OCI-LY1 (cell line): ENCODE results near the gene GNAS.

Source experiments
- H2AFZ ChIP-seq: fragments of 200-600 bp; sonication (generic), shearing (Covaris generic); 2 replicates; pipeline ENCODE4 v1.6.0; 2014; ENCODE audit warnings: antibody characterized with exemption, mild to moderate bottlenecking, low read length
- H3F3A ChIP-seq: fragments of 200-600 bp; sonication (generic), shearing (Covaris generic); 2 replicates; pipeline ENCODE4 v1.6.0; 2014; ENCODE audit warnings: mild to moderate bottlenecking, antibody characterized with exemption, low read length, moderate library complexity; ENCODE audit not compliant: insufficient read depth
- H3K27ac ChIP-seq: fragments of 200-600 bp; sonication (generic); 2 replicates; pipeline ENCODE4 v1.5.1; 2014; ENCODE audit warnings: low read length, mixed run types, mild to moderate bottlenecking, low read depth; ENCODE audit not compliant: poor library complexity, severe bottlenecking
- H3K27me3 ChIP-seq: fragments of 200-600 bp; sonication (generic); 2 replicates; pipeline ENCODE4 v1.6.0; 2014; ENCODE audit warnings: antibody characterized with exemption, mild to moderate bottlenecking, low read length, moderate library complexity; ENCODE audit not compliant: insufficient read depth
- H3K36me3 ChIP-seq: fragments of 200-600 bp; sonication (generic); 2 replicates; pipeline ENCODE4 v1.6.1; 2014; ENCODE audit warnings: mild to moderate bottlenecking, antibody characterized with exemption, low read length, moderate library complexity, mixed read lengths; ENCODE audit not compliant: insufficient read depth
- H3K4me1 ChIP-seq: fragments of 200-600 bp; sonication (generic); 2 replicates; pipeline ENCODE4 v1.5.1; 2014; ENCODE audit warnings: mild to moderate bottlenecking, low read length, moderate library complexity; ENCODE audit not compliant: insufficient read depth, severe bottlenecking
- H3K4me2 ChIP-seq: fragments of 200-600 bp; sonication (generic), shearing (Covaris generic); 2 replicates; pipeline ENCODE4 v1.6.1; 2014; ENCODE audit warnings: low read length
- H3K4me3 ChIP-seq: fragments of 200-600 bp; sonication (generic); 2 replicates; pipeline ENCODE4 v1.5.1; 2014; ENCODE audit warnings: low read length, low read depth, mild to moderate bottlenecking, mixed read lengths; ENCODE audit not compliant: poor library complexity, severe bottlenecking
- H3K79me2 ChIP-seq: fragments of 200-600 bp; shearing (Covaris generic); 2 replicates; pipeline ENCODE4 v1.6.1; 2016; ENCODE audit warnings: mixed run types, low read length, mixed read lengths; ENCODE audit not compliant: insufficient read depth
- H3K9ac ChIP-seq: fragments of 200-600 bp; sonication (generic), shearing (Covaris generic); 2 replicates; pipeline ENCODE4 v1.6.1; 2014; ENCODE audit warnings: mild to moderate bottlenecking, low read length, mixed read lengths
- H3K9me2 ChIP-seq: fragments of 200-600 bp; sonication (generic), shearing (Covaris generic); 2 replicates; pipeline ENCODE4 v1.6.1; 2014; ENCODE audit warnings: low read depth, mild to moderate bottlenecking, low read length, mixed read lengths
- H3K9me3 ChIP-seq: fragments of 200-600 bp; shearing (Covaris generic); 2 replicates; pipeline ENCODE4 v1.6.1; 2014; ENCODE audit warnings: low read length, mixed read lengths
- H4K20me1 ChIP-seq: fragments of 200-600 bp; sonication (generic), shearing (Covaris generic); 2 replicates; pipeline ENCODE4 v1.6.0; 2016; ENCODE audit warnings: mild to moderate bottlenecking, low read length; ENCODE audit not compliant: insufficient read depth
- CTCF ChIP-seq: fragments of 200-600 bp; sonication (generic), shearing (Covaris generic); IDR thresholded peaks from 2 replicates; pipeline ENCODE4 v1.5.1; 2017; ENCODE audit warnings: mild to moderate bottlenecking, antibody characterized with exemption, low read length, moderate library complexity, mixed read lengths
- EZH2 ChIP-seq: fragments of 200-600 bp; sonication (generic), shearing (Covaris generic); IDR thresholded peaks from 2 replicates; pipeline ENCODE4 v1.8.0; 2017; ENCODE audit warnings: borderline replicate concordance, mixed run types, mild to moderate bottlenecking, antibody characterized with exemption, low read length, moderate library complexity, mixed read lengths

GNAS gene

GRCh38 chr20:58845706-58846105 lies 6.8 kb upstream of the GNAS start:
- no peaks in the 10 kb centered on the region for H3K9me3 ChIP-seq
- peaks cover 9% of the 10 kb centered on the region for H3K4me1 ChIP-seq
- no peak overlapping the region for H3K4me2 ChIP-seq
- no peaks in the 10 kb centered on the region for H3K27me3 ChIP-seq
- no peaks in the 10 kb centered on the region for H3K79me2 ChIP-seq
- H4K20me1 ChIP-seq: no peaks in the 10 kb centered on the region
- H2AFZ ChIP-seq: no peak overlapping the region
- H3K27ac ChIP-seq: no peak overlapping the region
- H3K9me2 ChIP-seq: no peaks in the 10 kb centered on the region
- TF ChIP-seq EZH2: no peak
- TF ChIP-seq CTCF: no peak
- H3K9ac ChIP-seq: no peak overlapping the region
- H3K36me3 ChIP-seq: peaks cover 11% of the 10 kb centered on the region; the same call in 1 of the 2 replicates
- no peaks in the 10 kb centered on the region for H3F3A ChIP-seq
- no peak overlapping the region for H3K4me3 ChIP-seq

DNA sequence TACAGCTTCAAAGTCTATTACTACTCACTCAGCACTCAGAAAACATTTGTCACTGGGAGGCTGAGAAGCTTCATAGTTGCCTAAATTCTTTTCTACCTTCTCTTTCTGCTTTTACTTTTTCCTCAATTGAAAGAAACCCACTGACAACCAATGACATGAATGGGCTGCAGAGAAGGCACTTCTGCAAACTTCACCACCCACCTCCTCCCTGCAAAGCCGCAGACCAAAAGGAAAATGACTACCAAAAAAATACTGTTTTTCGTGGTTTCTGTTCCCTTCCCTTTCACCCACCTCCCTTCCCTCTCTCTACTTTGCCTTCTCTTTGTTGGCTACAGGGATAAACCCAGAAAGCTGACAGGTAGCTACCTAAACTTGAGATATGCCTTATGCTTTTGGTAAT lies 5.1 kb upstream of the GNAS start:
- H3K27ac ChIP-seq: no peak overlapping the region
- no peak overlapping the region for H3K4me2 ChIP-seq
- H3K9me3 ChIP-seq: no peaks in the 10 kb centered on the region
- peaks cover 24% of the 10 kb centered on the region for H3K4me1 ChIP-seq
- no peak overlapping the region for H2AFZ ChIP-seq
- H3F3A ChIP-seq: no peaks in the 10 kb centered on the region
- H3K9me2 ChIP-seq: no peaks in the 10 kb centered on the region
- H3K27me3 ChIP-seq: no peaks in the 10 kb centered on the region
- no peaks in the 10 kb centered on the region; the same call in 1 of the 2 replicates for H3K36me3 ChIP-seq
- H3K4me3 ChIP-seq: no peak overlapping the region
- H3K9ac ChIP-seq: no peak overlapping the region
- no peaks in the 10 kb centered on the region for H4K20me1 ChIP-seq
- H3K79me2 ChIP-seq: no peaks in the 10 kb centered on the region
- no peak for TF ChIP-seq CTCF
- TF ChIP-seq EZH2: no peak

DNA sequence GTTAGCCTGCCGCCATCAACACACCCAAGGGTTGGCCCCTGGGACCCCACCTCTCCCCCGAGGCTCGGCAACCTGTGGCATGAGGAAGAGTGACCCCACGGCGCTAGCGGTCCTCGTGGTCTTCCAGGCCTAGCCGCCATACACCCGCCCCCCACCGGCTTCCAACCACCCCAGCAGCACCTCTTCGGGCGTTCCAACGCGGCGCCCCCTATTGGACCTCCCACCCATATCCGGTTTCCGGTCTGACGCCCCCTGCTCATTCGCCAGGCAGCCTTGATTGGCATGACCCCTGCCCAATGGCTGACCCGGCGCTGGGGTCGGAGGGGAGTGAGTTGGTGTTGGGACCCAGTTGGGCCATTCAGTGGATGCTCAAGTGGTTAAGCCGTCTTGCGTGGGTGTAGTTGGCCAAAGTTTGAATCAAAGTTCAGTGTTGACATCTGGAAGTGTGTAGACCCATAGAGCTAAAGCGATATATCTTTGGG lies 1.8 kb upstream of the GNAS start, which contains the start of gene GNAS-AS1:
Gene GNAS-AS1 (minus strand): TSS at position 210 of the 482 bp plus-strand sequence.
- Histone ChIP-seq H3K4me3 (peak within 1 kb of the TSS; percentile 76), H3K9ac (peak within 1 kb of the TSS; percentile 78), H3K27ac (no peak within 1 kb of the TSS), H3K9me2 (no peaks in the 10 kb centered on the region), H3K4me2 (peak within 1 kb of the TSS; percentile 67), H3K36me3 (no peaks in the 10 kb centered on the region), H4K20me1 (no peaks in the 10 kb centered on the region), H2AFZ (no peak within 1 kb of the TSS), H3K27me3 (no peaks in the 10 kb centered on the region), H3K9me3 (no peaks in the 10 kb centered on the region), H3K4me1 (peaks cover 25% of the 10 kb centered on the region), H3F3A (no peaks in the 10 kb centered on the region), H3K79me2 (no peaks in the 10 kb centered on the region)
- no peak for TF ChIP-seq CTCF
